Fibroblast of peridontal ligament (primary cell): ENCODE measurements around the gene CCDC80.
"Not testable (repeated sequence)": the region's sequence is repeated elsewhere in the genome, so short reads cannot be mapped to it uniquely, and the experiment has no call there.

ENCODE experiments used
- DNase-seq: peaks from one replicate; pipeline ENCODE4 v3.0.0-alpha.2; 2010; ENCODE audit errors: extremely low read depth

Gene CCDC80

GRCh38 chr3:112665009-112665408 lies 24.1 kb upstream of the CCDC80 start:
- not testable (repeated sequence) for DNase-seq

- no peak for DNase-seq
Measured at GRCh38 chr3:112656043-112656442, 15.1 kb upstream of the CCDC80 start.

- DNase-seq, result no peak
Measured at GRCh38 chr3:112654979-112655378, 14.0 kb upstream of the CCDC80 start.

GRCh38 chr3:112654492-112654891 lies 13.5 kb upstream of the CCDC80 start:
- DNase-seq, result no peak

GRCh38 chr3:112653881-112654300 lies 12.9 kb upstream of the CCDC80 start:
- DNase-seq, result peak; percentile 87

GRCh38 chr3:112653209-112653871 lies 12.4 kb upstream of the CCDC80 start:
- peak; percentile 98 for DNase-seq

- peak; percentile 58 for DNase-seq
Measured at GRCh38 chr3:112651516-112651915, 10.6 kb upstream of the CCDC80 start.

- no peak for DNase-seq
Measured at GRCh38 chr3:112651071-112651470, 10.1 kb upstream of the CCDC80 start.

- peak; percentile 44 for DNase-seq
Measured at GRCh38 chr3:112650482-112650881, 9.5 kb upstream of the CCDC80 start.

- DNase-seq, result peak; percentile 93
Measured at GRCh38 chr3:112649478-112649735, 8.5 kb upstream of the CCDC80 start.

GRCh38 chr3:112647122-112647521 lies 6.2 kb upstream of the CCDC80 start:
- DNase-seq, result peak; percentile 79

GRCh38 chr3:112646623-112647022 lies 5.7 kb upstream of the CCDC80 start:
- no peak for DNase-seq

- DNase-seq, result no peak
Measured at GRCh38 chr3:112644453-112644852, 3.5 kb upstream of the CCDC80 start.

- DNase-seq, result no peak
Measured at GRCh38 chr3:112643621-112644240, 2.8 kb upstream of the CCDC80 start.

GRCh38 chr3:112642912-112643506 lies 2.1 kb upstream of the CCDC80 start:
- DNase-seq, result peak; percentile 94

- DNase-seq, result peak; percentile 93
Measured at GRCh38 chr3:112640276-112640929, 540 bp downstream of the CCDC80 start.

GRCh38 chr3:112639455-112640225 lies 1.3 kb downstream of the CCDC80 start:
- no peak for DNase-seq

GRCh38 chr3:112638327-112639020 lies 2.5 kb downstream of the CCDC80 start:
- no peak for DNase-seq

GRCh38 chr3:112637700-112638099 lies 3.2 kb downstream of the CCDC80 start:
- no peak for DNase-seq

- peak; percentile 90 for DNase-seq
Measured at GRCh38 chr3:112635674-112636073, 5.3 kb downstream of the CCDC80 start.

- DNase-seq, result no peak
Measured at GRCh38 chr3:112634786-112635541, 6.0 kb downstream of the CCDC80 start.
